NB4 (cell line): ENCODE results near the gene ATP5PD.

Experiments
- DNase-seq: peaks from one replicate; pipeline ENCODE4 v3.0.0; 2010; ENCODE audit warnings: low read depth
- H3K4me3 ChIP-seq: one replicate; pipeline ENCODE4 v1.5.1; 2011; ENCODE audit warnings: mild to moderate bottlenecking, low read depth, low read length, moderate library complexity
- CTCF ChIP-seq: IDR thresholded peaks from one replicate; pipeline ENCODE4 v1.5.1; 2012; ENCODE audit warnings: low read depth, low read length
- MAX ChIP-seq: IDR thresholded peaks from 2 replicates; pipeline ENCODE4 v1.6.1; 2011; ENCODE audit warnings: low read depth, low read length
- MYC ChIP-seq: IDR thresholded peaks from 2 replicates; pipeline ENCODE4 v1.6.1; 2011; ENCODE audit warnings: low read depth, low read length
- POLR2A ChIP-seq: IDR thresholded peaks from 2 replicates; pipeline ENCODE4 v1.6.1; 2011; ENCODE audit warnings: mild to moderate bottlenecking; ENCODE audit not compliant: insufficient read length; ENCODE audit errors: extremely low read depth

Gene ATP5PD

GRCh38 chr17:75084039-75084660 is 37.4 kb upstream of the ATP5PD start:
- TF ChIP-seq MYC (no peak), MAX (no peak), CTCF (no peak), POLR2A (no peak)
- no peak for DNase-seq
- no peak overlapping the region for H3K4me3 ChIP-seq

- H3K4me3 ChIP-seq = no peak overlapping the region
- TF ChIP-seq CTCF (no peak), MYC (no peak), MAX (no peak), POLR2A (no peak)
- no peak for DNase-seq
Observed at GRCh38 chr17:75082683-75083082, 35.9 kb upstream of the ATP5PD start.

GRCh38 chr17:75081611-75082540 is 35.1 kb upstream of the ATP5PD start:
- TF ChIP-seq MAX (no peak), CTCF (no peak), POLR2A (no peak), MYC (no peak)
- no peak for DNase-seq

GRCh38 chr17:75079023-75079373 is 32.2 kb upstream of the ATP5PD start:
- no peak overlapping the region for H3K4me3 ChIP-seq
- no peak for DNase-seq
- no peak for TF ChIP-seq POLR2A
- no peak for TF ChIP-seq CTCF
- no peak for TF ChIP-seq MYC
- TF ChIP-seq MAX = no peak

More at GRCh38 chr17:75081611-75082540, 35.1 kb upstream of the ATP5PD start:
- H3K4me3 ChIP-seq = no peak overlapping the region

- DNase-seq = peak; percentile 57
- H3K4me3 ChIP-seq = no peak overlapping the region
- TF ChIP-seq POLR2A (no peak), MAX (no peak), CTCF (no peak)
Observed at GRCh38 chr17:75078284-75079022, 31.7 kb upstream of the ATP5PD start.
